ENCODE measurements around the gene GORASP1. TPM values are rescaled to one million over a fixed set of nuclear protein-coding genes. Genes with fewer than 3 reads are reported as not detected.
"Not testable (repeated sequence)": the region's sequence is repeated elsewhere in the genome, so short reads cannot be mapped to it uniquely, and the experiment has no call there.

GORASP1 gene
- total and polyA plus RNA-seq, 12 donors, result 24.3 to 66.2 (median 46.6) TPM

GRCh38 chr3:39062180-39062579 is 45.2 kb downstream of the GORASP1 start:
- peaks cover 0 to 9% of the 10 kb centered on the region in 2 donors for H3K36me3 ChIP-seq (replicated peaks in 1 of 2)
- no peak overlapping the region for H3K4me3 ChIP-seq
- intact Hi-C loops (cut with DNase I), result no loop called here
- no peak for DNase-seq
- WGBS, 4 donors, result 83 to 91% (median 87%) methylated on average over 1 of the region's 1 CpG
- peaks cover 8 to 16% of the 10 kb centered on the region in 2 donors for H3K4me1 ChIP-seq (replicated peaks in 1 of 2)
- H3K27ac ChIP-seq, result no peak overlapping the region
- TF ChIP-seq POLR2A (IDR thresholded peaks at IDR 0.05) (no peak), CTCF (IDR thresholded peaks at IDR 0.05) (no peak)
- H3K27me3 ChIP-seq, result no peaks in the 10 kb centered on the region
- no peaks in the 10 kb centered on the region for H3K9me3 ChIP-seq (replicated peaks in 1 of 3)

DNA sequence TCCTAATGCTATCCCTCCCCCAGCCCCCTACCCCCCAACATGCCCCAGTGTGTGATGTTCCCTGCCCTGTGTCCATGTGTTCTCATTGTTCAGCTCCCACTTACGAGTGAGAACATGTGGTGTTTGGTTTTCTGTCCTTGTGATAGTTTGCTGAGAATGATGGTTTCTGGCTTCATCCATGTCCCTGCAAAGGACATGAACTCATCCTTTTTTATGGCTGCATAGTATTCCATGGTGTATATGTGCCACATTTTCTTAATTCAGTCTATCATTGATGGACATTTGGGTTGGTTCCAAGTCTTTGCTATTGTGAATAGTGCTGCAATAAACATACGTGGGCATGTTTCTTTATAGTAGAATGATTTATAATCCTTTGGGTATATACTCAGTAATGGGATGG is 46.2 kb downstream of the GORASP1 start:
- H3K36me3 ChIP-seq (replicated peaks in 1 of 2); intact Hi-C loops (cut with DNase I); H3K27ac ChIP-seq; H3K9me3 ChIP-seq (replicated peaks in 1 of 3); H3K4me3 ChIP-seq; DNase-seq; H3K27me3 ChIP-seq: not testable (repeated sequence)
- H3K4me1 ChIP-seq (replicated peaks in 1 of 2), result peaks cover 8 to 17% of the 10 kb centered on the region in 2 donors
- WGBS, 4 donors, result 75 to 94% (median 85%) methylated on average over 2 of the region's 2 CpGs

DNA sequence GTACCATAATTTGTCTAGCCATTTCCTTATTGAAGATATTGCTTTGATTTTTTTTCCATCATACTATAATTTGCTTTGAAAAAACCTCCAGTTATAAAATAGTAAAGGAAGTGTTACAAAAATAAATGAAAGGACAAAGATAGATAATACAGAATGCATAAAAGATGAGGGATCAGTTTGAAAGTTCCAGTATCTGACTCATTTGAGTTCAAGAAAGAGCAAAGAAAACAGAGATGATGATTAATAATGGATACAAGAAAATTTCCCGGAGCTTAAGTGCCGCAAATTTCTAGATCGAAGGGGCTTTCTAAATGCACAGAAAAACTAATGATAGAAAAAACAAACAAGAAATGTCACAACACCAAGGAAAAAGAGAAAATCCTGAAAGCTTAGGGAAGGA is 51.3 kb downstream of the GORASP1 start:
- TF ChIP-seq CTCF (IDR thresholded peaks at IDR 0.05), result no peak
- TF ChIP-seq POLR2A (IDR thresholded peaks at IDR 0.05), result no peak
- peak overlapping the region in 1 of 5 donors; percentile 58 for H3K27ac ChIP-seq
- H3K36me3 ChIP-seq (replicated peaks in 1 of 2), result no peaks in the 10 kb centered on the region
- intact Hi-C loops (cut with DNase I), result no loop called here
- no peak overlapping the region for H3K4me3 ChIP-seq
- H3K4me1 ChIP-seq (replicated peaks in 1 of 2), result peaks cover 15 to 37% of the 10 kb centered on the region in 2 donors
- H3K9me3 ChIP-seq (replicated peaks in 1 of 3), result no peaks in the 10 kb centered on the region
- DNase-seq, result no peak
- 27 to 43% (median 41%) methylated on average over 3 of the region's 3 CpGs for WGBS, 4 donors
- no peaks in the 10 kb centered on the region for H3K27me3 ChIP-seq

GRCh38 chr3:39053696-39054095 is 53.7 kb downstream of the GORASP1 start:
- no peak overlapping the region for H3K4me3 ChIP-seq
- WGBS, 4 donors, result 91 to 97% (median 95%) methylated on average over 2 of the region's 2 CpGs
- TF ChIP-seq POLR2A (IDR thresholded peaks at IDR 0.05) (no peak), CTCF (IDR thresholded peaks at IDR 0.05) (no peak)
- no peak overlapping the region for H3K27ac ChIP-seq
- intact Hi-C loops (cut with DNase I), result no loop called here
- no peaks in the 10 kb centered on the region for H3K27me3 ChIP-seq
- H3K9me3 ChIP-seq (replicated peaks in 1 of 3), result no peaks in the 10 kb centered on the region
- H3K36me3 ChIP-seq (replicated peaks in 1 of 2), result no peaks in the 10 kb centered on the region
- DNase-seq, result no peak
- H3K4me1 ChIP-seq (replicated peaks in 1 of 2), result peaks cover 11 to 25% of the 10 kb centered on the region in 2 donors

GRCh38 chr3:39052583-39052982 is 54.8 kb downstream of the GORASP1 start:
- DNase-seq, result no peak
- Histone ChIP-seq H3K4me3 (peak overlapping the region; percentile 26 to 93 (median 76)), H3K27ac (peak overlapping the region in 2 of 5 donors; percentile 81 to 88), H3K36me3 (replicated peaks in 1 of 2) (no peaks in the 10 kb centered on the region), H3K9me3 (replicated peaks in 1 of 3) (no peaks in the 10 kb centered on the region), H3K4me1 (replicated peaks in 1 of 2) (peaks cover 11 to 20% of the 10 kb centered on the region in 2 donors), H3K27me3 (no peaks in the 10 kb centered on the region)
- intact Hi-C loops (cut with DNase I), result no loop called here
- 1 to 4% (median 2%) methylated on average over 11 of the region's 11 CpGs for WGBS, 4 donors
- TF ChIP-seq CTCF (IDR thresholded peaks at IDR 0.05), result no peak
- no peak for TF ChIP-seq POLR2A (IDR thresholded peaks at IDR 0.05)

Data from adrenal gland (tissue), 12 donors.